HepG2 (cell line): ENCODE results near the gene DTNA. TPM values are rescaled to one million over a fixed set of nuclear protein-coding genes. Genes with fewer than 3 reads are reported as not detected.

Experiments
- BORCS8-MEF2B ChIP-seq: sonication (generic); formaldehyde crosslinking; IDR thresholded peaks from 2 replicates; pipeline ENCODE4 v1.8.0; 2022; ENCODE audit warnings: mild to moderate bottlenecking, missing genetic modification reagents
- CHCHD3 ChIP-seq: sonication (generic); formaldehyde crosslinking; IDR thresholded peaks from 2 replicates; pipeline ENCODE4 v1.8.0; 2022; ENCODE audit warnings: mild to moderate bottlenecking, missing genetic modification reagents, moderate library complexity
- ETV5 ChIP-seq: IDR thresholded peaks from 2 replicates; pipeline ENCODE4 v1.6.1; 2018; ENCODE audit warnings: missing biosample characterization, missing genetic modification reagents, inconsistent platforms, borderline replicate concordance
- FOXP1 ChIP-seq, 2 experiments: fragments of 450-650 bp in 1 of 2; IDR thresholded peaks; 2 replicates each; pipeline ENCODE4 v1.6.1; 2017 to 2018; ENCODE audit warnings: antibody characterized with exemption in 1 of 2
- ISL2 ChIP-seq: sonication (generic); formaldehyde crosslinking; IDR thresholded peaks from 2 replicates; pipeline ENCODE4 v1.5.0; 2020; ENCODE audit warnings: missing genetic modification reagents
- NFIC ChIP-seq: IDR thresholded peaks from 2 replicates; pipeline ENCODE4 v1.6.1; 2012; ENCODE audit warnings: mild to moderate bottlenecking, low read length, inconsistent platforms
- PAXIP1 ChIP-seq: sonication (generic); formaldehyde crosslinking; conservative IDR thresholded peaks from 2 replicates; pipeline ENCODE4 v1.4.0; 2020; ENCODE audit warnings: mild to moderate bottlenecking, missing genetic modification reagents, moderate library complexity
- SNAPC5 ChIP-seq: sonication (generic); formaldehyde crosslinking; IDR thresholded peaks from 2 replicates; pipeline ENCODE4 v1.8.1; 2023; ENCODE audit warnings: mild to moderate bottlenecking, missing genetic modification reagents, borderline replicate concordance
- SOX6 ChIP-seq, 2 experiments: fragments of 450-650 bp in 1 of 2; sonication (generic) in 1 of 2; formaldehyde crosslinking in 1 of 2; IDR thresholded peaks; 2 replicates each; pipeline versions ENCODE4 v1.4.0 to v1.6.1; 2017 to 2020; ENCODE audit warnings: antibody characterized with exemption in 1 of 2, mild to moderate bottlenecking in 1 of 2, missing genetic modification reagents in 1 of 2
- ZBED4 ChIP-seq: sonication (generic); formaldehyde crosslinking; IDR thresholded peaks from 2 replicates; pipeline ENCODE4 v1.4.0; 2020; ENCODE audit warnings: missing genetic modification reagents, borderline replicate concordance
- ZC3H4 ChIP-seq: sonication (generic); formaldehyde crosslinking; IDR thresholded peaks from 2 replicates; pipeline ENCODE4 v1.4.0; 2020; ENCODE audit warnings: missing genetic modification reagents, borderline replicate concordance
- ZFP62 ChIP-seq: sonication (generic); formaldehyde crosslinking; IDR thresholded peaks from 2 replicates; pipeline ENCODE4 v1.4.0; 2020; ENCODE audit warnings: missing genetic modification reagents
- ZHX1 ChIP-seq: sonication (generic); formaldehyde crosslinking; IDR thresholded peaks from 2 replicates; pipeline ENCODE4 v1.8.1; 2022; ENCODE audit warnings: low read depth, mild to moderate bottlenecking, missing genetic modification reagents
- ZNF749 ChIP-seq: sonication (generic); formaldehyde crosslinking; IDR thresholded peaks from 2 replicates; pipeline ENCODE4 v1.8.0; 2022; ENCODE audit warnings: mild to moderate bottlenecking, missing genetic modification reagents, moderate library complexity, borderline replicate concordance
- ZNF777 ChIP-seq: sonication (generic); formaldehyde crosslinking; IDR thresholded peaks from 2 replicates; pipeline ENCODE4 v1.4.0; 2020; ENCODE audit warnings: missing genetic modification reagents
- polyA plus RNA-seq, 8 experiments: library from polyadenylated mRNA; depleted of rRNA in 3 of 8; stranded (reverse) in 7 of 8; unstranded in 1 of 8; fragments of >200 nt; fragmentation: Illumina TruSeq in 4 of 8; extraction: Trizol in 4 of 8; gene quantifications; 2 replicates each; pipeline versions ENCODE4 v1.2.1 to v1.2.3, GENCODE V29; 2011 to 2016; ENCODE audit warnings: low read depth in 4 of 8, missing spikeins in 1 of 8, mixed read lengths in 1 of 8; ENCODE audit not compliant: insufficient read depth in 1 of 8
- total RNA-seq, 5 experiments: library from RNA; depleted of rRNA; stranded (reverse); fragments of >200 nt; fragmentation: Illumina TruSeq; extraction: Trizol; gene quantifications; 2 replicates each; pipeline ENCODE4 v1.2.3, GENCODE V29; 2016; ENCODE audit warnings: low read depth in 1 of 5

DTNA gene
- total and polyA plus RNA-seq, 2 of the 13 experiments (the other 11 are each of a cell fraction or from before 2014, with no cell fraction given), result 8.5 to 29.0 TPM

GRCh38 chr18:34911661-34912384 is 201.7 kb downstream of the DTNA start (continued):
- no peak for TF ChIP-seq FOXP1 (IDR thresholded peaks at IDR 0.05)
- peak; percentile 66 for TF ChIP-seq FOXP1 (CRISPR knock-in tag; IDR thresholded peaks at IDR 0.05)
- peak; percentile 68 for TF ChIP-seq PAXIP1 (CRISPR knock-in tag)
- no peak for TF ChIP-seq ZNF777 (CRISPR knock-in tag)
- no peak for TF ChIP-seq CHCHD3
- TF ChIP-seq ETV5 (CRISPR knock-in tag), result peak; percentile 76; the same call in 1 of the 2 replicates
- TF ChIP-seq ZC3H4 (CRISPR knock-in tag), result no peak
- peak; percentile 42; the same call in 1 of the 2 replicates for TF ChIP-seq ZBED4 (CRISPR knock-in tag)
- no peak for TF ChIP-seq BORCS8-MEF2B (CRISPR knock-in tag)
- TF ChIP-seq NFIC, result peak; percentile 84; the same call in 1 of the 2 replicates
- TF ChIP-seq SNAPC5 (CRISPR knock-in tag), result no peak
- no peak for TF ChIP-seq SOX6 (IDR thresholded peaks at IDR 0.05)
- TF ChIP-seq SOX6 (CRISPR knock-in tag; IDR thresholded peaks at IDR 0.05), result peak; percentile 88
- TF ChIP-seq ZFP62, result no peak
- peak; percentile 86 for TF ChIP-seq ISL2 (CRISPR knock-in tag)
- no peak for TF ChIP-seq ZNF749
- TF ChIP-seq ZHX1, result no peak
